ENCODE data around the gene COL12A1. TPM values are rescaled to one million over a fixed set of nuclear protein-coding genes. Genes with fewer than 3 reads are reported as not detected.

Gene COL12A1
- total RNA-seq, 1 experiment from 2014 or later: 28.7 TPM

DNA sequence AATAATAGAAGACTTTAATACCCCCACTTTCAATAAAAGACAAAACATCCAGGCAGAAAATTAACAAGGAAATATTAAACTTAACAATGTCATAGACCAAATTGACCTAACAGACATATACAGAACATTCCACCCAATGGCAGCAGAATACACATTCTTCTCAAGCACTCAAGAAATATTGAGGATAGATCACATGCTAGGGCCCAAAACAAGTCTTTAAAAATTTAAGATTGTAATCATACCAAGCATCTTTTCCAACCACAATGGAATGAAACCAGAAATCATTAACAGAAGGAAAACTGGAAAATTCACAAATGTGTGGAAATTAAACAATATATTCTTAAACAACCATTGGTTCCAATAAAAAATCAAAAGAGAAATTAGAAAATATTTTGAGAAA lies 161.0 kb downstream of the COL12A1 start:
- DNase-seq (ENCODE audit: low read depth): no peak

DNA sequence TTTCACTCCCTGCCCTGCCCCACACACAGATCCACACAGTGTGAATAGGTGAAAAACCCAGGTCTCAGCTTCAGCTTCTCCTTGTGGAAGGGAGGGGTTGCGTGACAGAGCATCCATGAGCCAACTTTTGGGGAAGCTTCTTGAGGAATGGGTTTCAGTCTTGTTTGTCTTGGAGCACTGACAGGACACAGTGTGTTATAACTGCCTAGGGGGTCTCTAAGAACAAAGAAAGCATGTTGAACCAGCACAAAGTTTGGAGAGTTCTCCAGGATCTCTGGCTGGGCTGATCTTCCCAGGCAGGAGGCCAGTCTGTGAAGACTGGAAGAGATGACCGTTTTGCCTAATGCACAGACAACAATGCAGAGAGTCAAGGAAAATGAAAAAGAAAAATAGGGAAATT lies 164.5 kb downstream of the COL12A1 start:
- DNase-seq (ENCODE audit: low read depth): no peak

Other genes starting within 250 kb of the COL12A1 start
- gene COX7A2, start 37.7 kb upstream of the COL12A1 start, total RNA-seq (2014; rRNA removed; shearing (Covaris generic)): 406 and 478 TPM in 2 replicates
- gene TMEM30A, start 78.7 kb upstream of the COL12A1 start, total RNA-seq (2014; rRNA removed; shearing (Covaris generic)): 136 and 142 TPM in 2 replicates

Data from RPMI7951 (cell line).